Suprapubic skin (tissue), 4 donors: Measurements from ENCODE around the gene EEF1AKMT3. TPM values are rescaled to one million over a fixed set of nuclear protein-coding genes. Genes with fewer than 3 reads are reported as not detected.

Source experiments
- DNase-seq, 2 donors: peaks; one replicate each; pipeline ENCODE4 v3.0.0-alpha.2; 2019; ENCODE audit warnings: low spot score in 2 of 2
- H3K27ac ChIP-seq: fragments of 200-600 bp; sonication (generic); one replicate; pipeline ENCODE4 v1.5.1; 2019
- H3K27me3 ChIP-seq: fragments of 200-600 bp; sonication (generic); one replicate; pipeline ENCODE4 v1.5.1; 2019
- H3K36me3 ChIP-seq: fragments of 200-600 bp; sonication (generic); one replicate; pipeline ENCODE4 v1.5.1; 2019
- H3K4me1 ChIP-seq: fragments of 200-600 bp; sonication (generic); one replicate; pipeline ENCODE4 v1.5.1; 2019
- H3K4me3 ChIP-seq: fragments of 200-600 bp; sonication (generic); one replicate; pipeline ENCODE4 v1.5.1; 2019; ENCODE audit warnings: mild to moderate bottlenecking
- H3K9me3 ChIP-seq: fragments of 200-600 bp; sonication (generic); one replicate; pipeline ENCODE4 v1.5.1; 2019
- EP300 ChIP-seq: sonication (generic); formaldehyde crosslinking; IDR thresholded peaks from one replicate; pipeline ENCODE4 v1.6.1; 2017; ENCODE audit warnings: antibody characterized with exemption
- POLR2A ChIP-seq, 2 donors: fragments of 450-650 bp; IDR thresholded peaks; one replicate each; pipeline ENCODE4 v1.6.1; 2017; ENCODE audit warnings: antibody characterized with exemption in 2 of 2, mild to moderate bottlenecking in 2 of 2, moderate library complexity in 2 of 2
- POLR2AphosphoS5 ChIP-seq, 3 donors: sonication (generic); formaldehyde crosslinking; IDR thresholded peaks; one replicate each; pipeline ENCODE4 v1.6.1; 2017; ENCODE audit warnings: antibody characterized with exemption in 3 of 3
- WGBS: methylation state at CpG from one replicate; pipeline ENCODE4 v1.1.5; 2018; 5-methylcytosine and 5-hydroxymethylcytosine counted together
- total RNA-seq, 4 donors: library from RNA; depleted of rRNA; stranded (reverse); fragments of >200 nt; gene quantifications; one replicate each; pipeline ENCODE4 v1.1.0, GENCODE V29; 2016
- TF ChIP-seq, protein P1 (sequence below), 2 donors: fragments of 200-600 bp in 1 of 2; fragments of 450-650 bp in 1 of 2; sonication (generic) in 1 of 2; IDR thresholded peaks; one replicate each; pipeline ENCODE4 v1.5.1; 2016 to 2019; ENCODE audit warnings: antibody characterized with exemption in 2 of 2, mild to moderate bottlenecking in 1 of 2, moderate library complexity in 1 of 2

Gene EEF1AKMT3
- total RNA-seq, 4 donors from 2014 or later: 8.7 to 13.7 (median 11.3) TPM

DNA sequence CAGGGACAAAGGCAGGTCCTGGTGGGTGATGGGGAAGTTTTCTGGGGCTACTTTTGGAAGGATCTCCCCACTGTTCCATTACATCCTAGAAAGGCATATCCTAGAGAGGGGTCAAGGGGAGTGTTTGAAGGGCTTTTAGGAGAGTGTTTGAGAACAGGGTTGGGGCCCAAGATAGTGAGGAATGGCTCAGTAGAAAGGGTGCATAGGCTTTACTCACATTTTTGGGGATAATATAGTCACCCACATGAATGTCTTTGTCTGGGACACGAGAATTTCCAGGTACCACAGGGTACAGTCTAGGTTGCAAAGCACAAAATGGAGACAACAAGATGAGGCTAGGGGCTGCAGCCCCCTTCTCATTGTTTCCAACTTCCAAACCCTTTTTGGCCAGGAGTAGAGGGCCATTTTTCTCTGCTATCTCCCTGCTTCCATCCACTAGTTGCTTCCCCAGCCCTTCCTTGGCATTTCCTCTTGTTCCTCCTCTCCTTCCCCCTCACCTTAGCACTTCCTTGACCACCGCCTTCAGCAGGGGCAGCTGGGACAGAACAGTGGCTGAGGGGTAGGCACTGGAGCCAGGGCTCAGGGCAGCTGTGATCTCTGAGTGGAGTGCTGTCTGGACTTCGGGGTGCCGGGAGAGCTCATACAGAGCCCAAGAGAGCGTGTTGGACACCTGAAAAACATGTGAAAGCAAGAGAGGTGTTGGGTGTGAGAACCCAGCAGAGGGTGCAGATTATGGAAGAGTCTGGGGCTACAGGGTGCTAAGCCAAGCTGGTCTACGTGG lies 8.3 kb upstream of the EEF1AKMT3 start:
- no peak for DNase-seq
- H3K27ac ChIP-seq: no peak overlapping the region
- peaks cover 37% of the 10 kb centered on the region for H3K27me3 ChIP-seq
- H3K4me1 ChIP-seq: peaks cover 27% of the 10 kb centered on the region
- WGBS: 86% methylated on average over 6 of the region's 6 CpGs
- TF ChIP-seq EP300 (no peak), POLR2A (IDR thresholded peaks at IDR 0.05) (no peak), POLR2AphosphoS5 (IDR thresholded peaks at IDR 0.05) (no peak)
- TF ChIP-seq, protein P1, sequence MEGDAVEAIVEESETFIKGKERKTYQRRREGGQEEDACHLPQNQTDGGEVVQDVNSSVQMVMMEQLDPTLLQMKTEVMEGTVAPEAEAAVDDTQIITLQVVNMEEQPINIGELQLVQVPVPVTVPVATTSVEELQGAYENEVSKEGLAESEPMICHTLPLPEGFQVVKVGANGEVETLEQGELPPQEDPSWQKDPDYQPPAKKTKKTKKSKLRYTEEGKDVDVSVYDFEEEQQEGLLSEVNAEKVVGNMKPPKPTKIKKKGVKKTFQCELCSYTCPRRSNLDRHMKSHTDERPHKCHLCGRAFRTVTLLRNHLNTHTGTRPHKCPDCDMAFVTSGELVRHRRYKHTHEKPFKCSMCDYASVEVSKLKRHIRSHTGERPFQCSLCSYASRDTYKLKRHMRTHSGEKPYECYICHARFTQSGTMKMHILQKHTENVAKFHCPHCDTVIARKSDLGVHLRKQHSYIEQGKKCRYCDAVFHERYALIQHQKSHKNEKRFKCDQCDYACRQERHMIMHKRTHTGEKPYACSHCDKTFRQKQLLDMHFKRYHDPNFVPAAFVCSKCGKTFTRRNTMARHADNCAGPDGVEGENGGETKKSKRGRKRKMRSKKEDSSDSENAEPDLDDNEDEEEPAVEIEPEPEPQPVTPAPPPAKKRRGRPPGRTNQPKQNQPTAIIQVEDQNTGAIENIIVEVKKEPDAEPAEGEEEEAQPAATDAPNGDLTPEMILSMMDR (IDR thresholded peaks at IDR 0.05): no peak
- H3K36me3 ChIP-seq: peaks cover 15% of the 10 kb centered on the region
- H3K9me3 ChIP-seq: no peaks in the 10 kb centered on the region
- H3K4me3 ChIP-seq: peak overlapping the region; percentile 48

DNA sequence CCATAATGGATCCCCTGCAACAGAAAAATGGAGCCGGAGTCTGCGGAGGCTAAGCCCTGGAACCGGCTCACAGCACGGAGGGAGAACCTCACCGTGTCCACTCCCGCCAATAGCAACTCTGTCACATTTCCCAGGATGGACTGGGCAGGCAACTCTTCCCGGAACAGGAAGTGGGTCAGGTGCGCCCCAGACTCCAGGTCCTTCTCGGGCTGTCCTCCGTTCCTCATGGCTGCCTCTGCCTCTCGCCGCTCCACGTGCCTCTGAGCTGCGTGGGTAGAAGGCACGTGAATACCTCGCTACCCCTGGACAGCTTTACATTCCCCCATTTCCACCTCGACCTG lies 7.8 kb upstream of the EEF1AKMT3 start:
- WGBS: 28% methylated on average over 13 of the region's 17 CpGs
- Histone ChIP-seq H3K36me3 (peaks cover 19% of the 10 kb centered on the region), H3K4me3 (peak overlapping the region; percentile 48), H3K27ac (no peak overlapping the region), H3K9me3 (no peaks in the 10 kb centered on the region), H3K27me3 (peaks cover 37% of the 10 kb centered on the region), H3K4me1 (peaks cover 27% of the 10 kb centered on the region)
- TF ChIP-seq EP300: no peak
- TF ChIP-seq POLR2AphosphoS5 (IDR thresholded peaks at IDR 0.05): no peak
- TF ChIP-seq, protein P1 (IDR thresholded peaks at IDR 0.05): no peak
- no peak for DNase-seq

DNA sequence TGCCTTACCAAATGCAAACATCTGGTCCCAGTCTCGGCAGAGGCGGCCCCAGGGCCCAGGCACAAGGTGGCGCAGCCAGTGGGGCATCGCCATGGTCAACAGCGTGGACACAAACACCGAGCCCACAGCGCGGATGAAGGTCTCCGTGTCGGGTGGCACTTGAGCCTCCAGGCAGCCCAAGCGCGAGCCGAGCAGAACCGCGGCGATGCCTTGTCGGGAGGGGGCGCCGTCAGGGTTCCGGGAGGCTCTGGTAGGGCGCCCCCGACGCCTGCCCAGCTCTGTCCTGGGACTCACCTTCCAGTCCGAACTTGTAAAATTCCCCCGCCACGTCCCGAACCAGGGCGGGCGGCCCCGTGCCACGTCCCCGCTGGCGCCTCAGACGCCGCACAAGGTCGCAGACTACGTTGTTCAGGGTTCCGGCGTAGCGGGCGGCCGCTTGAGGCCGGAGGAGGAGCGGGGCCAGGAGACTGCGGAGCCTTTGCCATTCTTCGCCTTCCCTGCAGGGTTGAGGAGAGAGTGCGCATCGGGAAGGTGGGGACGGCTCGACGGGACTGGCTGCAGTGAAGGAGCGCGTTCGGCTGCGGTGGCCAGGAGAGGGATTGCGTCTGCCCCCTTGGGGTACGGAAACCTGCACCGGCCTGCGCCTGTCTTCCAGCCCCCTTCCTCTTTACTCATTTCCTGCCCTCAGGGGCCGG lies 7.3 kb upstream of the EEF1AKMT3 start:
- no peak for DNase-seq
- peaks cover 24% of the 10 kb centered on the region for H3K36me3 ChIP-seq
- TF ChIP-seq, protein P1 (IDR thresholded peaks at IDR 0.05): no peak
- TF ChIP-seq POLR2AphosphoS5 (IDR thresholded peaks at IDR 0.05): no peak
- TF ChIP-seq EP300: no peak
- TF ChIP-seq POLR2A (IDR thresholded peaks at IDR 0.05): no peak
- WGBS: 0% methylated on average over 13 of the region's 60 CpGs
- peak overlapping the region; percentile 48 for H3K4me3 ChIP-seq
- H3K9me3 ChIP-seq: no peaks in the 10 kb centered on the region
- H3K4me1 ChIP-seq: peaks cover 27% of the 10 kb centered on the region
- no peak overlapping the region for H3K27ac ChIP-seq
- peaks cover 37% of the 10 kb centered on the region for H3K27me3 ChIP-seq

DNA sequence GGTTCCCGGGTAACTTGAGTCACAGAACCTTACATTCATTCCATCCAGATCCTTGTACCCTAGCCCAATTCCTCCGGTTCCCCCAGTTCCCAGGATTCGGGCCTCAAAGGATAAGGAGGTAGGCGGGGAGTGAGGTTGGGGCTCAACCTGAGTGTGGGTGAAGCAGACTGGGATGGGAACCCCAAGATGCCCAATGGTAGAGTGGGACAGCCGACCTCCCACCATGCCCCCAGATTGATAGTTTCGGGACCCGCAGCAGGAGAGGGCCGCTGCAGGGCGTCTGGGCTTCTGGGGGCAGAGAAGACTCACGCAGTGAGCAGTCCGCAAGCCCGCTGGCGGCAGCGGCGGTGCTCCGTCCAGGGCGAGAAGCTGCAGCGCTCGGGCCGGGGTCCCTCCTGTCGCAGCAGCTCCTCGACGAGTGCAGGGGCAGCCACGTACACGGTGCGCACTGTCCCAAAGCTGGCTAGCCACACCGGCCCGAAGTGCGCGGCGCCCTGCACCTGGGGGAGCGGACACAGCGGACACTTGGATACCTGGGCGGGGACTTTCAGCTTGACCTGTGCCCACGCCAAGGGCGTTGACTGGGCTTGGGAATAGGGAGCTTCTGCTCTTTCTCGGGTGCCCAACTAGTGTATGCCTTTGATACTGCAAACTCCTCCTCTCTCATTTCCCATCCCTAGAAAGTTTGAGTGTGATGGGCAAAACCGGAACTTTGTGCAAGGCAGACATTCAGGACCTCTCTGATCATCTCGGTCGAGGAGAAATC lies 6.5 kb upstream of the EEF1AKMT3 start:
- H3K27me3 ChIP-seq: peaks cover 37% of the 10 kb centered on the region
- H3K27ac ChIP-seq: no peak overlapping the region
- H3K9me3 ChIP-seq: no peaks in the 10 kb centered on the region
- WGBS: 5% methylated on average over 8 of the region's 40 CpGs
- H3K4me3 ChIP-seq: peak overlapping the region; percentile 48
- no peak for DNase-seq
- H3K4me1 ChIP-seq: peaks cover 30% of the 10 kb centered on the region
- TF ChIP-seq POLR2A (IDR thresholded peaks at IDR 0.05) (no peak), POLR2AphosphoS5 (IDR thresholded peaks at IDR 0.05) (no peak), EP300 (no peak)
- TF ChIP-seq, protein P1 (IDR thresholded peaks at IDR 0.05): no peak
- peaks cover 25% of the 10 kb centered on the region for H3K36me3 ChIP-seq
